ENCODE measurements around the gene BSG.
A peak's percentile ranks its signal among the peaks of the same experiment; 100 is the strongest.

Gene BSG

GRCh38 chr19:572140-572742 is at the start of gene BSG:
BSG (plus strand) TSS chr19:572596; CDS start chr19:572635, 39 bp downstream.
- H3K27ac Mint-ChIP-seq = peak within 1 kb of the TSS; percentile 97
- H3K36me3 Mint-ChIP-seq (ENCODE audit: low read depth) = peaks cover 1% of the 10 kb centered on the region
- H3K9me3 Mint-ChIP-seq = no peaks in the 10 kb centered on the region
- no peaks in the 10 kb centered on the region for H3K27me3 Mint-ChIP-seq (ENCODE audit: low read depth)
- peak within 1 kb of the TSS; percentile 87 for H3K4me3 Mint-ChIP-seq
- H3K4me1 Mint-ChIP-seq (ENCODE audit: low read depth) = peaks cover 28% of the 10 kb centered on the region

GRCh38 chr19:522726-523125 is 49.7 kb upstream of the BSG start:
- no peaks in the 10 kb centered on the region for H3K4me1 Mint-ChIP-seq (ENCODE audit: low read depth)
- H3K27ac Mint-ChIP-seq = no peak overlapping the region
- no peaks in the 10 kb centered on the region for H3K9me3 Mint-ChIP-seq
- H3K36me3 Mint-ChIP-seq (ENCODE audit: low read depth) = no peaks in the 10 kb centered on the region
- no peak overlapping the region for H3K4me3 Mint-ChIP-seq
- H3K27me3 Mint-ChIP-seq (ENCODE audit: low read depth) = peaks cover 6% of the 10 kb centered on the region

GRCh38 chr19:524062-524674 is 48.2 kb upstream of the BSG start:
- H3K4me1 Mint-ChIP-seq (ENCODE audit: low read depth) = peaks cover 3% of the 10 kb centered on the region
- H3K4me3 Mint-ChIP-seq = no peak overlapping the region
- H3K27me3 Mint-ChIP-seq (ENCODE audit: low read depth) = peaks cover 10% of the 10 kb centered on the region
- no peaks in the 10 kb centered on the region for H3K9me3 Mint-ChIP-seq
- H3K27ac Mint-ChIP-seq = no peak overlapping the region
- no peaks in the 10 kb centered on the region for H3K36me3 Mint-ChIP-seq (ENCODE audit: low read depth)

DNA sequence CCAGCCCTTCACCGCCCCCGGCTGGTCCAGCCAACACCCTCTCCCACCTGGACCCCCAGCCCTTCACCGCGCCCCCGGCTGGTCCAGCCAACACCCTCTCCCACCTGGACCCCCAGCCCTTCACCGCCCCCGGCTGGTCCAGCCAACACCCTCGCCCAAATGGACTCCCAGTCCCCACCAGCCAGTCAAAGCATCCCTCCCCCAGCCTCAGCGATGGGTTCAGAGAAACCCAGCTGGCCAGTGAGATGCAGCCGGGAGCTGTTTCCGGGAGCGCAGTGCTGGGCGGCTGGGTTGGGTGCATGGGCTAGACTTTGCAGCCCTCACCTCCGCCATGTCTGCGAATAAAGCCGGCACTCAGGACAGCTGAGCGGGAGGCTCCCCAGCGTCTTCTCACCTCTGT is 47.4 kb upstream of the BSG start:
- Mint-ChIP-seq H3K4me3 (no peak overlapping the region), H3K9me3 (no peaks in the 10 kb centered on the region), H3K36me3 (ENCODE audit: low read depth) (no peaks in the 10 kb centered on the region), H3K4me1 (ENCODE audit: low read depth) (peaks cover 3% of the 10 kb centered on the region), H3K27me3 (ENCODE audit: low read depth) (peaks cover 10% of the 10 kb centered on the region), H3K27ac (peak overlapping the region; percentile 28)

DNA sequence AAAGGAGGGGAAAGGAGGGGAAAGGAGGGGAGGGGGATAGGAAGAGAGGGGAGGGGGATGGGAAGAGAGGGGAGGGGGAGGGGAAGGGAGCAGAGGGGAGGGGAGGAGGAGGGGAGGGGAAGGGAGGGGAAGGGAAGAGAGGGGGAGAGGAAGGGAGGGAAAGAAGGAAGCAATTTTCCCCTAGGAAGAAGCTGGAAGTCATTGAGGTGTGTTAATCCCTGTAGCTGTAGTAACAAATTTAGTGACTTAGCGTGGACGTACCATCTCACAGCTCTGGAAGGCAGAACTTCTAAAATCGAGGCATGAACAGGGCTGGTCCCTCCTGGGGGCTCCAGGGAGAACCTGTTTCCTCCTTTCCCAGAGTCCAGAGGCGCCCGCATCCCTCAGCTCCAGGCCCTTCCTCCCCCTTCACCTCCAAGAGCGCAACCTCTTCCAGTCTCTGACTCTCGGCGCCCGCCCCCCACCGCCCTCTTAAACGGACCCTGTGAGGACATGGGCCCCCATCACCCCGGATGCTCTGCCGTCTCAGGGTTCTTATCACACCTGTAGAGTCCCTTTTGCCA is 46.5 kb upstream of the BSG start:
- peaks cover 4% of the 10 kb centered on the region for H3K4me1 Mint-ChIP-seq (ENCODE audit: low read depth)
- no peak overlapping the region for H3K4me3 Mint-ChIP-seq
- no peak overlapping the region for H3K27ac Mint-ChIP-seq
- H3K9me3 Mint-ChIP-seq = no peaks in the 10 kb centered on the region
- no peaks in the 10 kb centered on the region for H3K36me3 Mint-ChIP-seq (ENCODE audit: low read depth)
- peaks cover 10% of the 10 kb centered on the region for H3K27me3 Mint-ChIP-seq (ENCODE audit: low read depth)

GRCh38 chr19:530134-531008 is 42.0 kb upstream of the BSG start:
- peak overlapping the region; percentile 82 for H3K27ac Mint-ChIP-seq
- H3K9me3 Mint-ChIP-seq = no peaks in the 10 kb centered on the region
- peaks cover 10% of the 10 kb centered on the region for H3K27me3 Mint-ChIP-seq (ENCODE audit: low read depth)
- H3K36me3 Mint-ChIP-seq (ENCODE audit: low read depth) = no peaks in the 10 kb centered on the region
- peaks cover 10% of the 10 kb centered on the region for H3K4me1 Mint-ChIP-seq (ENCODE audit: low read depth)
- peak overlapping the region; percentile 80 for H3K4me3 Mint-ChIP-seq

DNA sequence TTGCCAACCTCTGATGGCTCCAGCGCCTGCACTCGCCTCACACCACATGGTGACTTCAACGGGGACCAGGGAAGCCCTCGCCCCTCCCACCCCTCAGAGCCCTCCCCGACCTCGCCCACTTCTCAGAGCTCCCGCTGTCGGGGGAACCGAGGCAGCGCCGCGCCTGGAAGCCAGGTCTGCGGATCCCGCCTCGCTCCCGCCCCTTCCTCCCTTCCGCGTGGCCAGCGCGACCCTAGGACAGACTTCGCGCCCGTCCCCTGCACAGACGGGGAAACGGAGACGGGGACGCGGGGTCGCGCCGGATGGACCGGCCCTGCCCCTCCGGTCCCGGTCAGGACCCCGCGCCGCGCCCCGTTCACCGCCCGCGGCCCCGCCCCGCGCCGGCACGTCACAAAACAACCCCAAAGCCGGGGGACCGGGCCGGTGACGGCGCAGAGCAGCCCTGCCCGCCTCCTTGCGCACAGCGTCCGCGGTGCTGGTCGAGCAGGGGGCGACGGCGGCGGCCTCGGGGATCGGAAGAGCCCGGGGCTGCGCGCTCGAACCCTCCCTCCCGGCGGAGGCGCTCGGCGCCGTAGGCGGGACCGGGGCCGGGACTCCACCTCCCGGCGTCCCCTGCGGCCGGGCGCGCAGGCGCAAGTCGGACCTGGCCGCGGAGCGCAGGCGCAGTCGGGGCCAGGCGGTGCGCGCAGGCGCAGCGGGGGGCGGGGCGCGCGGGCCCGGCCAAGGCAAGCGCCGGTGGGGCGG is 41.2 kb upstream of the BSG start:
- Mint-ChIP-seq H3K27ac (peak overlapping the region; percentile 82), H3K4me3 (peak overlapping the region; percentile 80), H3K4me1 (ENCODE audit: low read depth) (peaks cover 10% of the 10 kb centered on the region), H3K9me3 (no peaks in the 10 kb centered on the region), H3K36me3 (ENCODE audit: low read depth) (no peaks in the 10 kb centered on the region), H3K27me3 (ENCODE audit: low read depth) (peaks cover 8% of the 10 kb centered on the region)

GRCh38 chr19:531753-532560 is 40.4 kb upstream of the BSG start, which contains the start of gene CDC34:
CDC34 (plus strand) TSS chr19:531760; CDS start chr19:531932, 172 bp downstream.
- Mint-ChIP-seq H3K27me3 (ENCODE audit: low read depth) (peaks cover 3% of the 10 kb centered on the region), H3K4me1 (ENCODE audit: low read depth) (peaks cover 10% of the 10 kb centered on the region), H3K36me3 (ENCODE audit: low read depth) (no peaks in the 10 kb centered on the region)

DNA sequence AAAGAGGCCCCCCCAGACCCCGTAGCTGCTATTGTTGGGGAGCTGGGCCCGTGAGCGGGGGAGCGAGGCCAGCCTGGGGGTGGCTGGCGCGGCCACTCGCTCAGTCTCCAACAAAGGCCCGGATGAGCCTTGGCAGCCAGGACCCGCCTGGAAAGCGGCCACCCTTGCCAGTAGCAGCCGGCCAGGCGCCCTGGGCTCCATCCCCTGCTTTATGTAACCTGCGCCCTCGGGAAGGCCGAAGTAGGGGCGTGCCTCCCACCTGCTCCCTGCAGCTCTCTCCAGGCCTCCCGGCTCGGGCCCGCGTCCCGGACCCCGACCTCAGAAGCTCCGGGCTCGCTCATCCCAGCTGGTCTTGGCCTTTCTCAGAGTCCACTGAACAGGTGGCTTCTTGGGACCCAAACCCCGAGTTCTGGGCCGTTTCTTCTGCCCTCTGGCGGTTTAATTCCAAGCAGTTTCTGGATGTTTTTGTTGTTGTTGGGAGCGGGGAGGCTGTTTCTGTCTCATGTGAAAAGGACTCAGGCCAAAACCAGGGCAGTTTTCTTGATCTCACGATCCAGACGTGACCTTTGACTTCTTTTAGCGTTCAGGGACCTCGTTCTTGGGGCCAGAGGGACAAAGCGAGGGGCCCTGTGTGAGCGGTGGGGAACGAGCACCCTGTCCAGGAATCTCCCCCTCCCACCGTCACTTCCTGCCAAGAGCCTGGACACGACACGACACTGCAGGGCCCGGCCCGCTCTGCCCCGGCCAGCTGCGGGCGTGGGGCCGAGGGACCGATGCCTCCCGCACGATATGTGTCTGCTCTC is 39.6 kb upstream of the BSG start:
- no peaks in the 10 kb centered on the region for H3K9me3 Mint-ChIP-seq
- H3K4me1 Mint-ChIP-seq (ENCODE audit: low read depth) = peaks cover 10% of the 10 kb centered on the region
- peaks cover 3% of the 10 kb centered on the region for H3K27me3 Mint-ChIP-seq (ENCODE audit: low read depth)
- no peaks in the 10 kb centered on the region for H3K36me3 Mint-ChIP-seq (ENCODE audit: low read depth)
- H3K27ac Mint-ChIP-seq = peak overlapping the region; percentile 85
- H3K4me3 Mint-ChIP-seq = peak overlapping the region; percentile 86

More at GRCh38 chr19:531753-532560, 40.4 kb upstream of the BSG start, which contains the start of gene CDC34:
- peak within 1 kb of the TSS; percentile 82 for H3K27ac Mint-ChIP-seq
- peak within 1 kb of the TSS; percentile 86 for H3K4me3 Mint-ChIP-seq
- H3K9me3 Mint-ChIP-seq = no peaks in the 10 kb centered on the region

GRCh38 chr19:533364-534058 is 38.9 kb upstream of the BSG start:
- Mint-ChIP-seq H3K27ac (no peak overlapping the region), H3K27me3 (ENCODE audit: low read depth) (no peaks in the 10 kb centered on the region), H3K9me3 (no peaks in the 10 kb centered on the region), H3K36me3 (ENCODE audit: low read depth) (peaks cover 3% of the 10 kb centered on the region), H3K4me3 (peak overlapping the region; percentile 86), H3K4me1 (ENCODE audit: low read depth) (peaks cover 8% of the 10 kb centered on the region)

DNA sequence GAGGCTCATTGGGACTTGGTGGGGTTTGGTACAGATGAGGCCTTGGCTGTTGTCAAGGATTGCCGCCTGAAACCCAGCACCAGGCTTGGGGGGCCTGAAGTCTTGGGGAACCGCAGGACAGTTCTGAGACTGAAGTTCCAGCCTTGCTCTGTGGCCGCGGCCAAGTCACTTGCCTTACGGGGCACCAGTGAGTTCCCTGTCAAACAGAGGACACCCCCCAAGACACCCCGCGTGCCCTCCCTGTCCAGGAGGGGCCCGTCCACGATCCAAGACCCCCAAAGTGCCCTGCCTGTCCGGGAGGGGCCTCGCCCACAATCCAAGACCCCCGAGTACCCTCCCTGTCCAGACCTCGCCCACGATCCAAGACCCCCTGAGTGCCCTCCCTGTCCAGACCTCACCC is 38.3 kb upstream of the BSG start:
- Mint-ChIP-seq H3K4me3 (peak overlapping the region; percentile 17), H3K4me1 (ENCODE audit: low read depth) (peaks cover 7% of the 10 kb centered on the region), H3K9me3 (no peaks in the 10 kb centered on the region), H3K27ac (no peak overlapping the region), H3K36me3 (ENCODE audit: low read depth) (peaks cover 4% of the 10 kb centered on the region), H3K27me3 (ENCODE audit: low read depth) (no peaks in the 10 kb centered on the region)

DNA sequence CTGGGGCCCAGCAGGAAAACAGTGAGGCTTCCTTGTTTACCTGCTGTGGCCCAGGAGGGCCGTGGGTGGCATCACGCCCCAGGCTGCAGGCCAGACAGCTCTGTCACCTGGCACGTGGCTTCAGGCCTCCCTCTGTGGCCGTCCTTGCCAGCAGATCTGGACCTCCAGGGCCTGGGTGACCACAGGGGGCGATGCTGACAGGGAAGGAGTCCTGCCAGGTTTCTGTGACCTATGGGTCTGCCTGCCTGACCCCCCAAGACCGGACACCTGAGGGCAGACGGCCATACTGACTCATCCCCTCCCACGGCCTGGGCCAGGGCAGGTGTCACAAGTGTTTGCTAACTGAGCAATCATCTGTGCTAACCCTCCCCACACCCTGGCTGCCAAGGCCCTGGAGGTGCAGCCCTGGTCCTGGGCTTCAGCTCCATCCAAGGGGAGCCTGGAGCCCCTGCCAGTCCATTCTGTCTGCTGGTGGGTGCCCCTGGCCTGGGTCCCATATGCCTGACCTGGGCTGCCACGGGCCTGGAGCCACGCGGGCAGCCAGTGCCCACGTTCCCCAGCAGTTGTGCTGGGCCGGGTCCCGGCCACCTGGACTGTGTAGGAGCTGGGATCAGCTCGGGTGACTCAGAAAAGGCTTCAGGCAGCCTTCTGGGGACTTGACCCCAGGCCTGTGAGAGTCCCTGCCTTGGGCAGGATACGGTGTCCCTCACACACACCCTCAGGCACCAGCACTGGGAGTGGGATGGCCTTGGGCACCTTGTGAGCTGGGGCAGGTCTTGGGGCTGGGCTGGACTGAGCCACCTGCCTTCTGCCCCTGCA is 37.2 kb upstream of the BSG start:
- peaks cover 6% of the 10 kb centered on the region for H3K4me1 Mint-ChIP-seq (ENCODE audit: low read depth)
- peaks cover 4% of the 10 kb centered on the region for H3K36me3 Mint-ChIP-seq (ENCODE audit: low read depth)
- H3K9me3 Mint-ChIP-seq = no peaks in the 10 kb centered on the region
- peak overlapping the region; percentile 41 for H3K27ac Mint-ChIP-seq
- H3K4me3 Mint-ChIP-seq = peak overlapping the region; percentile 69
- H3K27me3 Mint-ChIP-seq (ENCODE audit: low read depth) = no peaks in the 10 kb centered on the region

Measured in T-helper 1 cell treated with Interleukin-12 subunit alpha and Interleukin-12 subunit beta and Interleukin-4 antibody, amounts not matched to agents 30 μg/mL and 1 μg/mL, for 36 hours (primary cell).